Measurements from ENCODE around the gene MYH2. TPM values are rescaled to one million over a fixed set of nuclear protein-coding genes. Genes with fewer than 3 reads are reported as not detected.

Gene MYH2
- total RNA-seq, 1 donor from 2014 or later: 0.62 TPM

DNA sequence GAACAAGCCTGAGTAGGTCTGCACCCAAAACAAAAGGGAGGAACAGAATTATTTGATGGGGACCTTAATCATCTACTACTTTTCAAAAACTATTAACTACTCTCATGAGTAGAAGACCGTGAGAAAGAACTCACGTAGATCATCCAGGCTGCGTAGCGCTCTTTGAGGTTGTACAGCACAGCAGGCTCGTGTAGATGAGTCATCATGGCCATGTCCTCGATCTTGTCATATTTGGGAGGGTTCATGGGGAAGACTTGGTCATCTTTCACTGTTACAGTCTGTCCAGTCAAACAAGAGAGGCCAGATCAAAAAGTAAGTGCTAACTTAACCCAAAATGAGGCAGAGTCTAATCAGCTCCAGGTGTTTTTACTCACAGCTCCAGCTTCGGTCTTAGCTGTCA lies 33.4 kb downstream of the MYH2 start:
- no peak for DNase-seq

DNA sequence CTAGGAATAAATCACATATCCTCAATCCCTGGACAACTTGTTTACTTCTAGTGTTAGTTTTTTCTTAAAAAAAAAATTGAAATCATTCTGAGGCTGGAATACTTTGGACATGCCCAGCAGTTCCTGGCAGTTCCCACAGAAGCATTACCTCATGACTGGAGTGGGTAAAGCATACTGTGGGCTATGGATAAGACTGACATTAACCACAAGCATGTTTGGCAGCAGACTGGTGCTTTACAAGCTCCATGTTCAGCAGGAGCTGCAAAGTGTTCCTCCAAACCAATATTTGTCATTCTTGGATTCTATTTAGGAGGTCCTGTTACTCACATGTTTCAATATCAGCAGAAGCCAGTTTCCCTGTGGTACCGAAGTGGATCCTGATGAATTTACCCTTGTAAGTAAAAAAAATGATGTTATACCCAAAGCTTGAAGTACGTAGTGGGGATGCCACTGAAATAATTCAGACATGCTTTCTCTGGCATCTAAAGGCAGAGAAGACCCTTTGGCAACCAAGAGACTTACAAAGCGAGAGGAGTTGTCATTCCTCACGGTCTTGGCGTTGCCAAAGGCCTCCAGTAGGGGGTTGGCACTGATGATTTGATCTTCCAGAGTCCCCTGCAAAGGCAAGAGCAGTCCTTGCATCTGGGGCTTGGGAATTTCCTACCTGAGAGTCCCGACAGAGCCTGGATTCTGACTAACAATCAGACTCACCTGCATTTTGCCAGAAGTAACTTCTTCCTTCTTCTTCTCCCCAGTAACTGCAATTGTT lies 36.0 kb downstream of the MYH2 start:
- DNase-seq: no peak

DNA sequence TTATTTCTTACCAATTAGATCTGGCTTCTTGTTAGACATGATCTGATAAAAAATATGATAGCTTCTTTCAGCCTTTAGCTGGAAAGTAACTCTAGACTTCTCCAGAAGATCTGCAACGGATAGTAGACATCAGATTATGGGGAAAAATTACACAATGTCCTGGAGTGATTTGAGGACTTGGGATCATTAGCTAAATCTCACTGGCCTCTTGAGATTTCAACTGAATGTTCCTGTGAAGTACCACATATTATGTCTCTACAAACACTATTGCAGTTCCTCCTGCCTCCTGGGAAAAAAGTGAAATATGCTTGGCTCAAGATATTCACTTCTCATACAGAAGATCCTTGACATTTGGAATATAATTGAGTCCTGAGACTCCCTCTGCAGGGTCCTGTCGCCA lies 36.6 kb downstream of the MYH2 start:
- no peak for DNase-seq

DNA sequence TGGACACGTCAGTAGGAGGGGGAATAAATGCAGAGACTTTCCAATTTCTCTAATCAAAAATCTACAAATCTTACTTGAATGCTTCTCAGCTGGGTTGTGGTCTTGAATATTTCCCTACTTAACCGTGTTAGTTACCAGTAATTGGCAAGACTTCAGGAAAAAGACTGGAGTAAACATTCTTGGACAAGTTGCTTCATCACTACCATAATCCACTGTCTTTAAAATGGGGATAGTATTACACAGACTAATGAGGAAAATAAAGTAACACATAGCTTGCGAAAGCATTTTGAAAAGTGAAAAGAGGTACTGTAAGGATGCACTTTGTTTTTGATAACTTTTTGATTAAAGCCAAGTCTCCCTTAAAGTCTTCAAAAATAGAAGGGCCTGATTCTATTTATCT lies 49.5 kb downstream of the MYH2 start:
- no peak for DNase-seq

DNA sequence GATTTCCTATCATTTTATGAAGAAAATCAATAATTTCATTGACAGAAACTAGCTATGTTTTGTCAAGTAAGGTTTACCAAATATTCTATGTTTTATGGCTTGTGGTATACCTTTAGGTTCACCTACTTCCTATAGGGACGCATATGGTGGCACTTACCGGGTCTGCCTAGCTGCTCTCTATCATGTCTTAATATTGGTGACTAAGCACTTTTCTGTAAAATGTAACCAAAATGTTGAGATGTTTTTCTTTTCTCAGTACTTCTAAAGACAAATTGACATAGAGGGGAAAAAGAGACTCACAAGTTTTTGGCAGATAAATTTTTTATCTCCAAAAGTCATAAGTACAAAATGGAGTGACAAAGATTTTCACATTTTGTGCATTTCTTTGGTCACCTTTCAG lies 57.5 kb downstream of the MYH2 start:
- no peak for DNase-seq

GRCh38 chr17:10482252-10482651 lies 67.2 kb downstream of the MYH2 start:
- no peak for DNase-seq

GRCh38 chr17:10477701-10478100 lies 71.8 kb downstream of the MYH2 start:
- no peak for DNase-seq

DNA sequence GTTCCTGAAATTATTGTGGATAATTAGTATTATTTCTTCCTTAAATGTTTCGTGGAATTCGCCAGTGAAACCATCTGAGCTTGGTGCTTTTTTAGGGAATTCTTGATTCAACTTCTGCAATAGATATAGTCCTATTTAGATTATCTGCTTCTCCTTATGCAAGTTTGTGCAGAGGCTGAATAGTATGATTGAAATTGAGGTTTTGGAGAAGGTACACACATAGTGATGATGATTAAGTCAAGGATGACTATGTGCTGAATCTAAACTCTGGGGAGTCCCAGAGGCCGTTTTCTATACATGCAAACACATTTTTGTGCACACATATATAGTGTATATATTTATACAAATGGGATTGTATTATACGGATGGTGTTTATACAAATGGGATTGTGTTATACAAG lies 74.9 kb downstream of the MYH2 start:
- DNase-seq: no peak

DNA sequence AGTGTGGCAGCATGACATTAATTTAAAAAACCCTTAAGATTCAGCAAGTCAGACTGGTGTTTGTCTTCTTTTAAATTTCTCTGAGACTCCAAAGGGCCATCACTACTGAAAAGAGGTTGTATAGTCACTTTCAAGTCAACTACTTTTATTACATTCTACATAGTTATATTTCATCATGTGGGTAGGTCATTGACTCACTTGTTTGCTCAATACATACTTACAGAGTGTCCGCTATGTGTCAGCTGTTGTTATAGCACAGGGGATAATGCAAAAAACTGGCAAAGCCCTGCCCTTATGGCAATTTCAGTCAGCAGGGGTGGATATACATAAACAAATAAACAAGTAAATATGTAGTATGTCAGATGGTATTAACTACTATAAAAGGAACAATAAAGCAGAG lies 77.6 kb downstream of the MYH2 start:
- no peak for DNase-seq

Other genes with a start within 250 kb of the MYH2 start
- not detected for gene MYH13, start 176.7 kb downstream of the MYH2 start, total RNA-seq
- 2.0 TPM for gene MYH8, start 127.7 kb downstream of the MYH2 start, total RNA-seq
- gene MYH4, start 80.1 kb downstream of the MYH2 start, total RNA-seq: not detected
- gene MYH1, start 31.1 kb downstream of the MYH2 start, total RNA-seq: not detected
- gene MYH3, start 107.7 kb upstream of the MYH2 start, total RNA-seq: 1.4 TPM
- 8.4 TPM for gene SCO1, start 147.9 kb upstream of the MYH2 start, total RNA-seq
- 19.8 TPM for gene ADPRM, start 147.9 kb upstream of the MYH2 start, total RNA-seq
- gene TMEM220, start 180.4 kb upstream of the MYH2 start, total RNA-seq: 2.3 TPM